GM23338 (cell line): Measurements from ENCODE around the gene NSMCE1. TPM values are rescaled to one million over a fixed set of nuclear protein-coding genes. Genes with fewer than 3 reads are reported as not detected.

Experiments
- ATAC-seq: fragments of 200-7000 bp; cut with Tn5 transposase; 3 replicates; pipeline ENCODE4 v1.9.1; 2020
- DNase-seq: peaks from one replicate; pipeline ENCODE4 v3.0.0-alpha.2; 2015; ENCODE audit warnings: low spot score
- H2AFZ ChIP-seq: fragments of 200-600 bp; sonication (generic); 2 replicates; pipeline ENCODE4 v1.8.0; 2016; ENCODE audit warnings: antibody characterized with exemption, mild to moderate bottlenecking, moderate library complexity
- H3F3A ChIP-seq: fragments of 200-600 bp; sonication (generic); replicated peaks from 2 replicates; pipeline ENCODE4 v1.8.0; 2017; ENCODE audit warnings: antibody characterized with exemption, mixed run types, low read depth
- H3K27ac ChIP-seq: fragments of 200-600 bp; sonication (generic); 2 replicates; pipeline ENCODE4 v1.6.1; 2016; ENCODE audit warnings: low read depth
- H3K27me3 ChIP-seq: fragments of 200-600 bp; sonication (generic); 2 replicates; pipeline ENCODE4 v1.8.0; 2016; ENCODE audit warnings: mild to moderate bottlenecking, mixed run types, moderate library complexity; ENCODE audit not compliant: insufficient read depth
- H3K36me3 ChIP-seq: fragments of 200-600 bp; sonication (generic); 2 replicates; pipeline ENCODE4 v1.8.0; 2016; ENCODE audit warnings: mild to moderate bottlenecking; ENCODE audit not compliant: insufficient read depth
- H3K4me1 ChIP-seq: fragments of 200-600 bp; sonication (generic); 2 replicates; pipeline ENCODE4 v1.8.0; 2016; ENCODE audit warnings: mild to moderate bottlenecking, moderate library complexity; ENCODE audit not compliant: insufficient read depth
- H3K4me2 ChIP-seq: fragments of 200-600 bp; sonication (generic); 2 replicates; pipeline ENCODE4 v1.7.1; 2017; ENCODE audit warnings: mixed run types
- H3K4me3 ChIP-seq: fragments of 200-600 bp; sonication (generic); 2 replicates; pipeline ENCODE4 v1.6.1; 2016; ENCODE audit warnings: mixed run types
- H3K79me2 ChIP-seq: fragments of 200-600 bp; sonication (generic); replicated peaks from 2 replicates; pipeline ENCODE4 v1.8.0; 2017; ENCODE audit warnings: mild to moderate bottlenecking; ENCODE audit not compliant: insufficient read depth
- H3K9me2 ChIP-seq: fragments of 200-600 bp; sonication (generic); 2 replicates; pipeline ENCODE4 v1.8.0; 2017; ENCODE audit not compliant: insufficient read depth
- H4K20me1 ChIP-seq: fragments of 200-600 bp; sonication (generic); replicated peaks from 2 replicates; pipeline ENCODE4 v1.8.0; 2017; ENCODE audit warnings: mild to moderate bottlenecking; ENCODE audit not compliant: insufficient read depth
- H3K27ac Mint-ChIP-seq: 2 replicates; pipeline ENCODE4 v1.8.0; 2020; ENCODE audit warnings: inconsistent platforms, mild to moderate bottlenecking, moderate library complexity, mixed read lengths
- H3K27me3 Mint-ChIP-seq: 3 replicates; pipeline ENCODE4 v1.8.0; 2022; ENCODE audit warnings: low read depth, mild to moderate bottlenecking, moderate library complexity, mixed read lengths, inconsistent platforms; ENCODE audit not compliant: insufficient read depth, poor library complexity
- H3K36me3 Mint-ChIP-seq: 3 replicates; pipeline ENCODE4 v1.8.0; 2021; ENCODE audit warnings: low read depth, mild to moderate bottlenecking, inconsistent platforms, moderate library complexity, mixed read lengths
- H3K4me1 Mint-ChIP-seq: 3 replicates; pipeline ENCODE4 v1.8.0; 2020; ENCODE audit warnings: mild to moderate bottlenecking, inconsistent platforms, mixed read lengths
- H3K4me3 Mint-ChIP-seq: 3 replicates; pipeline ENCODE4 v1.8.0; 2021; ENCODE audit warnings: moderate library complexity, mild to moderate bottlenecking, inconsistent platforms, mixed read lengths
- H3K9me3 Mint-ChIP-seq: 3 replicates; pipeline ENCODE4 v1.8.0; 2020; ENCODE audit warnings: moderate library complexity, mild to moderate bottlenecking, inconsistent platforms, mixed read lengths
- CREB1 ChIP-seq: fragments of 250-450 bp; sonication (Bioruptor Pico); IDR thresholded peaks from 2 replicates; pipeline ENCODE4 v1.5.0; 2020; ENCODE audit warnings: low read depth, mild to moderate bottlenecking, moderate library complexity
- CTCF ChIP-seq, 2 experiments: fragments of 200-600 bp in 1 of 2; sonication (generic) in 1 of 2; conservative IDR thresholded peaks; 2 replicates each; pipeline versions ENCODE4 v1.5.1 to v1.6.1; 2016 to 2017; ENCODE audit warnings: antibody characterized with exemption in 2 of 2, low read depth in 2 of 2, mild to moderate bottlenecking in 2 of 2, moderate library complexity in 1 of 2
- ETS1 ChIP-seq: IDR thresholded peaks from 2 replicates; pipeline ENCODE4 v1.6.1; 2016; ENCODE audit warnings: antibody characterized with exemption
- EZH2 ChIP-seq: fragments of 200-600 bp; sonication (generic); IDR thresholded peaks from one replicate; pipeline ENCODE4 v1.8.0; 2017; ENCODE audit warnings: antibody characterized with exemption, mild to moderate bottlenecking, low read depth; ENCODE audit not compliant: unreplicated experiment
- JUNB ChIP-seq: IDR thresholded peaks from one replicate; pipeline ENCODE4 v1.6.1; 2016; ENCODE audit warnings: antibody characterized with exemption; ENCODE audit not compliant: unreplicated experiment
- NANOG ChIP-seq: IDR thresholded peaks from 2 replicates; pipeline ENCODE4 v1.6.1; 2016; ENCODE audit warnings: antibody characterized with exemption, borderline replicate concordance
- POLR2AphosphoS5 ChIP-seq: IDR thresholded peaks from 2 replicates; pipeline ENCODE4 v1.6.1; 2016; ENCODE audit warnings: antibody characterized with exemption, low read depth
- REST ChIP-seq: IDR thresholded peaks from one replicate; pipeline ENCODE4 v1.6.1; 2018; ENCODE audit warnings: antibody characterized with exemption; ENCODE audit not compliant: unreplicated experiment
- STAT1 ChIP-seq: IDR thresholded peaks from one replicate; pipeline ENCODE4 v1.6.1; 2016; ENCODE audit warnings: antibody characterized with exemption; ENCODE audit not compliant: unreplicated experiment
- ZNF114 ChIP-seq: fragments of 250-450 bp; sonication (Bioruptor Pico); IDR thresholded peaks from 2 replicates; pipeline ENCODE4 v1.5.0; 2020; ENCODE audit warnings: mild to moderate bottlenecking, moderate library complexity
- ZNF331 ChIP-seq: fragments of 250-450 bp; sonication (Bioruptor Pico); IDR thresholded peaks from 2 replicates; pipeline ENCODE4 v1.5.0; 2020; ENCODE audit warnings: low read depth, mild to moderate bottlenecking, moderate library complexity
- polyA plus RNA-seq: library from polyadenylated mRNA; unstranded; fragments of >200 nt; fragmentation: Nextera tagmentation; extraction: Ambion mirVana; gene quantifications from 2 replicates; pipeline ENCODE4 v1.2.1, GENCODE V29; 2016
- total RNA-seq: library from RNA; depleted of rRNA; stranded (reverse); fragments of >200 nt; shearing (Covaris generic); gene quantifications from 2 replicates; pipeline ENCODE4 v1.2.3, GENCODE V29; 2014

NSMCE1 gene
- total and polyA plus RNA-seq, 2 experiments from 2014 or later: 30.6 to 50.8 TPM

DNA sequence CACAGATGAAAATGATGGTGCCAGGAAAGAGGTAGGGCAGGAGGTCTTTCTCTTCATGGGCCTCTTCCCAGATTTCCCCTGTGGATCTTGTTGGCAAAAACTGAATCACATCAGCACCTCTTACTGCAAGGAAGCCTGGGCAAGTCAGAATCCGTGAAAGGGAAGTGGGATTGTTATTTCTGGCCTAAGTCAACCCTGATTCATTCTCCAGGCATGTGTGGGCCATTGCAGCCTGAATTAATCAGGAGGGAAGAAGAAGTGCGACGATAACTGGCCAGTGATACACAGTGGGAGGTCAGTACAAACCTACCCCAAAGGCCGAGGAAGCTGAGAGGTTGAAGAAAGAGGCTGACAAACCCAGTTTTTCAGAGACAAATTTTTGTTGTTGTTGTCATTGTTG is 17.9 kb upstream of the NSMCE1 start (continued):
- TF ChIP-seq REST (no peak), ZNF114 (CRISPR knock-in tag) (no peak), EZH2 (no peak), ZNF331 (CRISPR knock-in tag) (no peak), NANOG (no peak), POLR2AphosphoS5 (no peak), ETS1 (no peak), CTCF (conservative IDR thresholded peaks at IDR 0.05; ENCODE audit: low read depth in 2 of 2) (no peak), CREB1 (no peak), STAT1 (no peak)

- H3K36me3 Mint-ChIP-seq: peaks cover 3% of the 10 kb centered on the region; the same call in 2 of the 3 replicates
- H3K36me3 ChIP-seq: no peaks in the 10 kb centered on the region
- H3K4me1 ChIP-seq: no peaks in the 10 kb centered on the region
- no peak overlapping the region for H3K4me3 ChIP-seq
- no peak for ATAC-seq
- no peak overlapping the region for H3K27ac Mint-ChIP-seq
- no peak overlapping the region for H3K27ac ChIP-seq
- no peak overlapping the region for H3K4me2 ChIP-seq
- H3K79me2 ChIP-seq: no peaks in the 10 kb centered on the region
- peaks cover 5% of the 10 kb centered on the region for H3K27me3 Mint-ChIP-seq
- no peak for TF ChIP-seq REST
- no peak for TF ChIP-seq POLR2AphosphoS5
- TF ChIP-seq ETS1: no peak
- no peak for TF ChIP-seq JUNB
- no peak for TF ChIP-seq EZH2
- no peak for TF ChIP-seq NANOG
- TF ChIP-seq ZNF114 (CRISPR knock-in tag): no peak
- no peak for TF ChIP-seq CTCF (conservative IDR thresholded peaks at IDR 0.05; ENCODE audit: low read depth in 2 of 2)
- no peak for TF ChIP-seq CREB1
- TF ChIP-seq STAT1: no peak
- H3K4me3 Mint-ChIP-seq: no peak overlapping the region
- DNase-seq: no peak
- H3K9me3 Mint-ChIP-seq: peaks cover 3% of the 10 kb centered on the region; the same call in 1 of the 3 replicates
- no peaks in the 10 kb centered on the region for H3K27me3 ChIP-seq
- H2AFZ ChIP-seq: no peak overlapping the region
- H3K4me1 Mint-ChIP-seq: peaks cover 8% of the 10 kb centered on the region
- H3F3A ChIP-seq: no peaks in the 10 kb centered on the region
- H4K20me1 ChIP-seq: no peaks in the 10 kb centered on the region; the same call in 1 of the 2 replicates
- H3K9me2 ChIP-seq: no peaks in the 10 kb centered on the region
These were observed 17.2 kb upstream of the NSMCE1 start for GRCh38 chr16:27285676-27286196.
